ENCODE results near the gene FHAD1.

DNA sequence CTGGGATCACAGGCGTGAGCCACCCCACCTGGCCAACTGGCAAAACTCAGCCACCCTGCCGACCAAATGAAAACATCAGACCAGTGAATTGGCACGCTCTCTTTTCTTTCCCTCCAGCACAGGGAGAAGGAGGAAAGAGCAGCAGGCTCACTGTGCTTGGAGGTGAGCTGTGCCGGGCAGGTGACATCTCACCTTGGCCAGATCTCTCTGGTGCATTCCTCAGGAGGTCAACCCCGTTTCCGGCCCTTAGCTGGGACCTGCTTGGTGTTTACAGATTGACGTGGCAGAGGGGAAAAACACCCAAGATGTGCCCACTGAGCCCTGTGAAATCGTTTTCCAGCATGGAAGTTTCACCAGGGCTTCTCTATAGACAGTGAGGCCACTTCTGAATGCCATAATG lies 48.3 kb upstream of the FHAD1 start:
- TF ChIP-seq POLR2AphosphoS5 (IDR thresholded peaks at IDR 0.05; ENCODE audit: low read depth, low read length) (no peak), TAF1 (IDR thresholded peaks at IDR 0.05; ENCODE audit: borderline replicate concordance, insufficient read depth, low read length) (no peak), FOXP2 (optimal IDR thresholded peaks at IDR 0.05; ENCODE audit: borderline replicate concordance, extremely low read depth, extremely low read length, insufficient read depth) (no peak)
- TF ChIP-seq, protein P1, sequence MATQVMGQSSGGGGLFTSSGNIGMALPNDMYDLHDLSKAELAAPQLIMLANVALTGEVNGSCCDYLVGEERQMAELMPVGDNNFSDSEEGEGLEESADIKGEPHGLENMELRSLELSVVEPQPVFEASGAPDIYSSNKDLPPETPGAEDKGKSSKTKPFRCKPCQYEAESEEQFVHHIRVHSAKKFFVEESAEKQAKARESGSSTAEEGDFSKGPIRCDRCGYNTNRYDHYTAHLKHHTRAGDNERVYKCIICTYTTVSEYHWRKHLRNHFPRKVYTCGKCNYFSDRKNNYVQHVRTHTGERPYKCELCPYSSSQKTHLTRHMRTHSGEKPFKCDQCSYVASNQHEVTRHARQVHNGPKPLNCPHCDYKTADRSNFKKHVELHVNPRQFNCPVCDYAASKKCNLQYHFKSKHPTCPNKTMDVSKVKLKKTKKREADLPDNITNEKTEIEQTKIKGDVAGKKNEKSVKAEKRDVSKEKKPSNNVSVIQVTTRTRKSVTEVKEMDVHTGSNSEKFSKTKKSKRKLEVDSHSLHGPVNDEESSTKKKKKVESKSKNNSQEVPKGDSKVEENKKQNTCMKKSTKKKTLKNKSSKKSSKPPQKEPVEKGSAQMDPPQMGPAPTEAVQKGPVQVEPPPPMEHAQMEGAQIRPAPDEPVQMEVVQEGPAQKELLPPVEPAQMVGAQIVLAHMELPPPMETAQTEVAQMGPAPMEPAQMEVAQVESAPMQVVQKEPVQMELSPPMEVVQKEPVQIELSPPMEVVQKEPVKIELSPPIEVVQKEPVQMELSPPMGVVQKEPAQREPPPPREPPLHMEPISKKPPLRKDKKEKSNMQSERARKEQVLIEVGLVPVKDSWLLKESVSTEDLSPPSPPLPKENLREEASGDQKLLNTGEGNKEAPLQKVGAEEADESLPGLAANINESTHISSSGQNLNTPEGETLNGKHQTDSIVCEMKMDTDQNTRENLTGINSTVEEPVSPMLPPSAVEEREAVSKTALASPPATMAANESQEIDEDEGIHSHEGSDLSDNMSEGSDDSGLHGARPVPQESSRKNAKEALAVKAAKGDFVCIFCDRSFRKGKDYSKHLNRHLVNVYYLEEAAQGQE (IDR thresholded peaks at IDR 0.05; ENCODE audit: insufficient read depth in 1 of 2, low read depth in 2 of 2, low read length in 2 of 2), result no peak
